Forelimb muscle (tissue), 1 donor: ENCODE data around the gene OPN4. TPM values are rescaled to one million over a fixed set of nuclear protein-coding genes. Genes with fewer than 3 reads are reported as not detected.

Experiments used
- polyA plus RNA-seq: library from polyadenylated mRNA; unstranded; fragments of 120-200 nt; gene quantifications from one replicate; pipeline ENCODE4 v1.2.1, GENCODE V29; 2013; ENCODE audit not compliant: insufficient read length

Gene OPN4
- polyA plus RNA-seq, 1 donor = 1.9 TPM

Other genes starting within 250 kb of the OPN4 start
- gene WAPL, start 132.8 kb upstream of the OPN4 start, polyA plus RNA-seq = 26.6 TPM
- gene LDB3, start 14.0 kb downstream of the OPN4 start, polyA plus RNA-seq = 992 TPM
- gene BMPR1A, start 102.1 kb downstream of the OPN4 start, polyA plus RNA-seq = 46.0 TPM